Skeletal muscle tissue (tissue), 4 donors: ENCODE data around the gene FAM237B. TPM values are rescaled to one million over a fixed set of nuclear protein-coding genes. Genes with fewer than 3 reads are reported as not detected.
"Not testable (repeated sequence)": the region's sequence is repeated elsewhere in the genome, so short reads cannot be mapped to it uniquely, and the experiment has no call there.

ENCODE experiments used
- H3K27ac ChIP-seq: one replicate; pipeline ENCODE4 v1.7.0; 2013; ENCODE audit warnings: mild to moderate bottlenecking, low read depth, low read length, inconsistent platforms
- H3K27me3 ChIP-seq, 3 donors: one replicate each; pipeline ENCODE4 v1.7.0; 2013; ENCODE audit warnings: low read length in 3 of 3; ENCODE audit not compliant: control insufficient read depth in 3 of 3, insufficient read depth in 3 of 3
- H3K36me3 ChIP-seq, 3 donors: one replicate each; pipeline ENCODE4 v1.7.0; 2013; ENCODE audit warnings: low read length in 3 of 3; ENCODE audit not compliant: control insufficient read depth in 3 of 3, insufficient read depth in 3 of 3
- H3K4me1 ChIP-seq, 3 donors: one replicate each; pipeline ENCODE4 v1.7.0; 2013; ENCODE audit warnings: low read length in 3 of 3, mild to moderate bottlenecking in 3 of 3; ENCODE audit not compliant: control insufficient read depth in 3 of 3, insufficient read depth in 3 of 3
- H3K4me3 ChIP-seq, 3 donors: one replicate each; pipeline ENCODE4 v1.7.0; 2013; ENCODE audit warnings: low read length in 3 of 3
- H3K9ac ChIP-seq, 3 donors: one replicate each; pipeline ENCODE4 v1.7.0; 2013; ENCODE audit warnings: low read length in 3 of 3, mild to moderate bottlenecking in 3 of 3, moderate library complexity in 2 of 3, low read depth in 1 of 3
- H3K9me3 ChIP-seq, 3 donors: one replicate each; pipeline ENCODE4 v1.7.0; 2013; ENCODE audit warnings: low read length in 3 of 3; ENCODE audit not compliant: control insufficient read depth in 3 of 3
- total RNA-seq: library from RNA; depleted of rRNA; stranded (reverse); fragments of >200 nt; gene quantifications from one replicate; pipeline ENCODE4 v1.2.3, GENCODE V29; 2014
- donor health status: Osteomylitis.

The FAM237B gene
- not detected for total RNA-seq

DNA sequence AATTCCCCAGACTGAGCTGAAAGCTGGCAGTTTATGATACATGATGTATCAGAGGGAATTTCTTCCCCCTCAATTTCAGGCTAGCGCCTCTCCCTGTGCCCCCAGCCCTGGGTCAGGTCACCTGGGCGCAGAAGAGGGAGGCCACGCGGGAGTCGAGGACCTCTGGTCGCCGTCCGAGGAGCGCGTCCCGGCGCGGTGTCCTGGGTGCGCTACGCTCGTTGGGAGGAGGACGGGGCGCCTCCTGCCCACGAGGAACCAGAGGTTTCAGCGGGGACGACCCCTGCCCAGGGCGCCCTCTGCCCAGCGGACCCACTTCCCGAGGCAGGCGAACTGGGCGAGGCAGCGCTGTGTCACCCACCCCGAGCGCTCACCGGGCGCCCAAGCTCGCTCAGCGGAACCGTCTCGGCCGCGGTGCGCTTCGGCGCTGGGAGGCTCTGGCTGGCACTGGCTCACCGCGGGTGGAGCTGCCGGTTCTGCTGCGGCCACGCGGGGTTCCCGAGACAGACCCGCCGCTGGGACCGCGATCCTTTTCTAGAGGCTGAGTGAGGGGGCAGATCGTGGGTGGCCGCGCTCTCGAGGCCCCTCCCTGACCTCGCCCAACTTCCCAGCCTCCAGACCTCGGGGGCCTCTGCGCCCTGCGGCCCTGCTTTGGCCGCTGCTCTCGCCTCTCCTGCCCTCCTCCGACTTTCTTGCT is at the start of gene FAM237B:
TSS of gene FAM237B (minus strand) at position 504 of the 694 bp plus-strand sequence. CDS start 1,556 bp downstream, outside the sequence.
- Histone ChIP-seq H3K27me3 (peaks cover 26 to 40% (median 38%) of the 10 kb centered on the region in 3 donors), H3K27ac (no peak within 1 kb of the TSS), H3K4me3 (peak within 1 kb of the TSS in 2 of 3 donors; percentile 37 to 60), H3K36me3 (no peaks in the 10 kb centered on the region), H3K9ac (no peak within 1 kb of the TSS), H3K9me3 (no peaks in the 10 kb centered on the region), H3K4me1 (peaks cover 0 to 8% (median 0%) of the 10 kb centered on the region in 3 donors)

DNA sequence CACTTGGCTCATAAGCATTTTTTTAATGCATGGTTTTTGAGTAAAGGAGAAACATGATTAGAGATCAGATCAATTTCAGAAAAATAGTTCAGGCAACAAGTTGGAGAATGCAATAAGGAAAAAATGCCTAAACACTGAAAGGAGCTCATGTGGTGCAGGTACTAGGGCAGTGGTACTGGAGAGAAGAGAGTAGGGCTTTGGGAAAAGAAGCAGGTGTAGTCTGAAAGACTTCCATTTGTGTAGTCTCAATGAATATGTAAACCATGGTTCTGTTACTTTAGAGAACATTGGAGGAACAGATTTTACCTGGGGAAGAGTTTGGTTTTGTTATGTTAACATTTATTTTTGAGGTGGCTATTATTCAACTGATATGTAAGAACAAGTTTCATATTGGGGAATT is 30.9 kb upstream of the FAM237B start:
- H3K36me3 ChIP-seq: peaks cover 2 to 17% (median 14%) of the 10 kb centered on the region in 3 donors
- H3K27ac ChIP-seq: no peak overlapping the region
- H3K9ac ChIP-seq: no peak overlapping the region
- no peaks in the 10 kb centered on the region for H3K27me3 ChIP-seq
- H3K9me3 ChIP-seq: no peaks in the 10 kb centered on the region
- peaks cover 0 to 5% (median 3%) of the 10 kb centered on the region in 3 donors for H3K4me1 ChIP-seq
- no peak overlapping the region for H3K4me3 ChIP-seq

DNA sequence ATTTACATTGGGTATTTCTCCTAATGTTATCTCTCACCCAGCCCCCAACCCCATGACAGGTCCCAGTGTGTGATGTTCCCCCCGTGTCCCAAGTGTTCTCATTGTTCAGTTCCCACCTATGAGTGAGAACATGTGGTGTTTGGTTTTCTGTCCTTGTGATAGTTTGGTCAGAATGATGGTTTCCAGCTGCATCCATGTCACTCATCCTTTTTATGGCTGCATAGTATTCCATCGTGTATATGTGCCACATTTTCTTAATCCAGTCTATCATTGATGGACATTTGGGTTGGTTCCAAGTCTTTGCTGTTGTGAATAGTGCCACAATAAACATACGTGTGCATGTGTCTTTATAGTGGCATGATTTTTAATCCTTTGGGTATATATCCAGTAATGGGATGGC is 28.9 kb upstream of the FAM237B start:
- H3K27ac ChIP-seq, H3K27me3 ChIP-seq, H3K9ac ChIP-seq, H3K9me3 ChIP-seq, H3K4me3 ChIP-seq, H3K36me3 ChIP-seq: not testable (repeated sequence)
- H3K4me1 ChIP-seq: peaks cover 0 to 12% (median 9%) of the 10 kb centered on the region in 3 donors

DNA sequence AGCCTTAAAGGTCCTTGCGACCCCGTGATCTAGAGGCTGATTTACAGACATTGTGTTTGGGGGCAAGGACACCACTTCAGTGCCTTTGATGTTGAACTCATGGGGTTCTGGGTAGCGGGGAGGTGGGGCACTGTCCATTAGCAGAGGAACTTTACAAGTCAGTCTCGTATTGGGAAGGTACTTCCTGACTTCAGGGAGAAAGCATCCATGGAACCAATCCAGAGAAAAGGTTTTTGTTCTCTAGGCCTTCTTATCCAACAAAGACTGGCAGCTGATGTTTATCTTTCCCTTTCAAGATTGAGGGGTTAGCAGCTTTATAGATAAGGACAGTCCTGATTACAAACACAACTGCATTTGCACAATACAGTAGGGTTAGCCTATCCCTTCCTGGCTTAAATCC is 28.2 kb upstream of the FAM237B start:
- H3K9ac ChIP-seq: no peak overlapping the region

DNA sequence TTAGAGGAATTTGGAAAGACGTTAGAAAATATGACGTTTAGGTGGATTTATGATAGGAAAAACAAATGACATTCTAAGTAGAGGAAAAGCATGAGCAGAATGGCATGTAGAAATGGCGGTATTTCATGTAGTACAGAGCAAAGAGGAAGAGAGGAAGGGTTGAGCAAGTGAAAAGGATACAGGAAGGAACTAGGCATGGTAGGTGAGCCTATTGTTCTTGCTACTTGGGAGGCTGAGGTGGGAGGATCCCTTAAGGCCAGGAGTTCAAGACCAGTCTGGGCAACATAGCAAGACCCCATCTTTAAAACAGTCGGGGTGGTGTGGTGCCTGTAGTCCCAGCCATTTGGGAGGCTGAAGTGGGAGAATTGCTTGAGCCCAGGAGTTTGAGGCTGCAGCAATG is 26.7 kb upstream of the FAM237B start:
- Histone ChIP-seq H3K27ac (no peak overlapping the region), H3K27me3 (no peaks in the 10 kb centered on the region), H3K4me3 (peak overlapping the region in 1 of 3 donors; percentile 98), H3K9ac (no peak overlapping the region), H3K36me3 (peaks cover 0 to 2% (median 0%) of the 10 kb centered on the region in 3 donors), H3K4me1 (peaks cover 0 to 12% (median 9%) of the 10 kb centered on the region in 3 donors), H3K9me3 (no peaks in the 10 kb centered on the region)

More for the DNA sequence above, 28.2 kb upstream of the FAM237B start:
- peaks cover 0 to 12% (median 9%) of the 10 kb centered on the region in 3 donors for H3K4me1 ChIP-seq
- no peak overlapping the region for H3K27ac ChIP-seq
- H3K36me3 ChIP-seq: peaks cover 0 to 7% (median 0%) of the 10 kb centered on the region in 3 donors
- H3K4me3 ChIP-seq: no peak overlapping the region
- no peaks in the 10 kb centered on the region for H3K9me3 ChIP-seq
- H3K27me3 ChIP-seq: no peaks in the 10 kb centered on the region

DNA sequence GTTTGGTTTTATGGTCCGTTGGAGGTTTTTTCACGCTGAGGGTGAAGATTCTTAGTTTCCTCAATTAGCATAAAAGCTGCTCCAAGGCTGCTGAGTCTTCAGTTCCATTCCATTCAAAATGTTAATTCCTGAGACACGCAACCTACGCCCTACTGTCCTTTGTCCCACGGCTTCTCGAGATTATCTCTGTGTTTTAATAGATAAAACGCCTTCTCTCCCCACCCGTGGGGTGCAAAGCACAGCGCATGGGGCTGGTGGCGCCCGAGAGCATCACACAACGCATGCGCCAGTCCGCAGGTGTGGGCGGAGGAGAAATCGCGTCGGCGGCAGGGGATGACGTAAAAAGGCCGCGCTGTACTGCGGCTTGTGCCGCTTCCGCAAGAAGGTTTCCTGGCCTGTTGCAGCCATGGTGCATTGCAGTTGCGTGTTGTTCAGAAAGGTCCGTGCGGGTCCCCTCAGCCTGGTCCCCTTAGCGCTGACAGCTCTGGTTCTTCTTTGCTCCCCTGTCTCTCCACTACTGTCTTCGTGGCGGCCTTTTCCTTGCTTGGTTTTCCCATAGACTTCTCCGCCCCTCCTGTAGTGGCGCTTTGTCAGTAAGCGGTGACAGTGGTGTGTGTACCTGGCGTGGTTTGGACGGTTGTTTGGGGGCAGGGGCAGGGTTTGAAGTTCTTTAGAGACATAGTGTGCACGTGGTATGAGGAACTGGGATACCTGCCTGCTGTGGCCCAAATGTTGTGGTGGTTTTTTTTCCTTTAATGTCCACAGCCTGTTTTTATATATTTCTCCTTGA is 25.4 kb upstream of the FAM237B start, which contains the start of gene GTPBP10:
TSS of gene GTPBP10 (plus strand) at position 381 of the 790 bp plus-strand sequence. CDS start at position 407, 26 bp downstream.
- Histone ChIP-seq H3K27me3 (no peaks in the 10 kb centered on the region), H3K4me3 (peak within 1 kb of the TSS; percentile 94 to 98 (median 97)), H3K9me3 (no peaks in the 10 kb centered on the region), H3K36me3 (no peaks in the 10 kb centered on the region), H3K4me1 (peaks cover 0 to 12% (median 9%) of the 10 kb centered on the region in 3 donors), H3K27ac (peak within 1 kb of the TSS; percentile 81), H3K9ac (peak within 1 kb of the TSS; percentile 90 to 100 (median 99))

DNA sequence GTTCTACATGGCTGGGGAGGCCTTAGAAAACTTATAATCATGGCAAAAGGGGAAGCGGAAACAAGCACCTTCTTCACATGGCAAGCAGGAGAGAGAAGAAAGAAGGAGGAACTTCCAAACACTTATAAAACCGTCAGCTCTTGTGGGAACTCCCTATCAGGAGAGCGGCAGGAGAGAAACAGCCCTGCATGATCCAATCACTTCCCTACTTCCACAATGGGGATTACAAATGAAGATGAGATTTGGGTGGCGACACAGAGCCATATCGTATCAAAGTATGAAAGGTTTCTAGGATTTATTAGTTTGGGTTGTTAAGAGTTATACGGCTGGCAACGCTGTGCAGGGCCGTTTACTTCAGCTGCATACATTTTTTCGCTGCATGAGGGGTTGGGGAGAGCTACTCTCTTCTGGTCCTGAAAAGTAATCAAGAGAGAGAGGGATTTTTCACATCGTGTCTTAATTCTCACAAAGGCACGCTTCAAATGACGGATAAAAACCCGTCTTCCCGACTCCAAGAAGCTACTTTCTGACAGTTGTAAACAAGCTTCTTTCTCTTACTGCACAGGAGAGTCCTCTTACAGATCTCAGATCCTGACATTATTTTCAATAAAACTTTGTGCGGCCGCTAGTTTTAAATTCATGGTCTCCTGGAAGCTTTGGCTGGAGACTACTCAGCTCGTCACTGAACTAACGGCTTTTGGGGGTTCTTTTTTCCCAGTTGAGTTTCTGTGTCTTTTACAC is 24.7 kb upstream of the FAM237B start:
- Histone ChIP-seq H3K4me1 (peaks cover 0 to 12% (median 9%) of the 10 kb centered on the region in 3 donors), H3K27ac (peak overlapping the region; percentile 81), H3K9me3 (no peaks in the 10 kb centered on the region), H3K4me3 (peak overlapping the region; percentile 94 to 98 (median 97)), H3K36me3 (no peaks in the 10 kb centered on the region), H3K9ac (peak overlapping the region; percentile 90 to 100 (median 99)), H3K27me3 (no peaks in the 10 kb centered on the region)

DNA sequence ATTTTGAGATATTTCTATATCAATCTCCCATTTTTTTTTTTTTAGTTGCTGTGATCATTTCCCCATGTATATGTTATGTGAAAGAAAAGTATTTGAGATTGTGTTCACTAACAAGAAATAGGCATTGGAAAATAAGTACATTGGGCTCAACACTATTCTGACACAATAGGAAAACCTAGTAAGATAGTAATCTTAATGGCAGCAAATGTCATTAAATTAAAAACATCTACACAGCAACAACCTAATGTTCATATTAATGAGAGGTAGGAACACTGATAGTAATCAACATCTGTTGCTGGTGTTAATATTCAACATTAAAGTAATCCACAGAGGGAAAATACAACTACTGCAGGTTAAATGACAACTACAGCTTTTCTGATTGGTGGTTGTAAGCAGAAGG is 23.9 kb upstream of the FAM237B start:
- Histone ChIP-seq H3K9ac (no peak overlapping the region), H3K4me3 (peak overlapping the region in 2 of 3 donors; percentile 94 to 97)

DNA sequence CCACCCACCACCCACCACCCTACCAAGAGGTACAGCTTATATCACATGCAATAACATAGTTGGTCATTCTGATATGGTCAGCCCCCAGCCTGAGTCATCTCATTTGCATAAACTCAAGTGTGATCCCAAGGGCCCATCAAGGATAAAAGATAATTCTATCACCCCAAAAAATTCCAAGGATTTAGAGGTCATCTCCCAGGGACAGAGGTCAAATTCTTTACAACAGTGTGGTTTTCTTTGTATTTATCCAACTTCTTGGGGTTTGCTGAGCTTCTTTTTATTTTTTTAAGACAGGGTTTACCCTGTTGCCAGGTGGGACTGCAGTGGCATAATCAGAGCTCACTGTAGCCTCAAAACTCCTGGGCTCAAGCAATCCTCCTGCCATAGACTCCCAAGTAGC is 16.0 kb upstream of the FAM237B start:
- Histone ChIP-seq H3K9me3 (no peaks in the 10 kb centered on the region), H3K27me3 (no peaks in the 10 kb centered on the region), H3K36me3 (no peaks in the 10 kb centered on the region), H3K4me3 (no peak overlapping the region), H3K4me1 (no peaks in the 10 kb centered on the region), H3K9ac (no peak overlapping the region), H3K27ac (no peak overlapping the region)

More for the DNA sequence above, 23.9 kb upstream of the FAM237B start:
- H3K36me3 ChIP-seq: no peaks in the 10 kb centered on the region
- no peaks in the 10 kb centered on the region for H3K27me3 ChIP-seq
- H3K4me1 ChIP-seq: peaks cover 0 to 12% (median 9%) of the 10 kb centered on the region in 3 donors
- no peaks in the 10 kb centered on the region for H3K9me3 ChIP-seq
- no peak overlapping the region for H3K27ac ChIP-seq
